Right lung (tissue), 5 donors: ENCODE measurements around the gene IGSF9B. TPM values are rescaled to one million over a fixed set of nuclear protein-coding genes. Genes with fewer than 3 reads are reported as not detected.

Experiments
- polyA plus RNA-seq, 5 donors: library from polyadenylated mRNA; unstranded; fragments of 120-200 nt; gene quantifications; one replicate each; pipeline versions ENCODE4 v1.2.1 to v1.2.3, GENCODE V29; 2013; ENCODE audit warnings: inconsistent platforms in 1 of 5, low replicate concordance in 1 of 5; ENCODE audit not compliant: insufficient read length in 5 of 5, insufficient read depth in 1 of 5

Gene IGSF9B
- polyA plus RNA-seq, 5 donors = 1.7 to 4.8 (median 2.0) TPM

Other genes with a start within 250 kb of the IGSF9B start
- gene SPATA19, start 111.5 kb downstream of the IGSF9B start, polyA plus RNA-seq = not detected
- 10 to 100 TPM; 65.9 to 74.2 (median 71.9) TPM for gene JAM3, start 112.1 kb upstream of the IGSF9B start, polyA plus RNA-seq